Measurements from ENCODE around the gene ATXN10.

The ATXN10 gene

DNA sequence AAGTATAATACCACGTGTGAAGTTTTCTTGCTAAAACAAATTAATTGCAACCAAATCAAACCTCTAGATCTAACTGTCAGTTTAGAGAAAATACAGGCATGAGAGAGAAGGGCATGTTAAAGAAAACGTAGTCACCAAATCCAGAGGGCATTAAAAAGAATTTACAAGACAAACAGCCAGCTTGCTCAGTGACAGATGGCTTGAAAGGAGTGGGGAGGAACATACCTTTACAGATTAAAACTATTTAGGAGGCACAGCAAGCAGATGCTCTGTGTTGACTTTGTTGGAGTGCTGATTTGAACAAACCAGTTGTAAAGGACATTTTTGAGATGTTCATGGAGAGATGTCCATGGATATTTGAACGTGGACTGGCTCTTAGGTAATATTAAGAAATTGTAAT lies 96.9 kb downstream of the ATXN10 start:
- TF ChIP-seq, protein P1, sequence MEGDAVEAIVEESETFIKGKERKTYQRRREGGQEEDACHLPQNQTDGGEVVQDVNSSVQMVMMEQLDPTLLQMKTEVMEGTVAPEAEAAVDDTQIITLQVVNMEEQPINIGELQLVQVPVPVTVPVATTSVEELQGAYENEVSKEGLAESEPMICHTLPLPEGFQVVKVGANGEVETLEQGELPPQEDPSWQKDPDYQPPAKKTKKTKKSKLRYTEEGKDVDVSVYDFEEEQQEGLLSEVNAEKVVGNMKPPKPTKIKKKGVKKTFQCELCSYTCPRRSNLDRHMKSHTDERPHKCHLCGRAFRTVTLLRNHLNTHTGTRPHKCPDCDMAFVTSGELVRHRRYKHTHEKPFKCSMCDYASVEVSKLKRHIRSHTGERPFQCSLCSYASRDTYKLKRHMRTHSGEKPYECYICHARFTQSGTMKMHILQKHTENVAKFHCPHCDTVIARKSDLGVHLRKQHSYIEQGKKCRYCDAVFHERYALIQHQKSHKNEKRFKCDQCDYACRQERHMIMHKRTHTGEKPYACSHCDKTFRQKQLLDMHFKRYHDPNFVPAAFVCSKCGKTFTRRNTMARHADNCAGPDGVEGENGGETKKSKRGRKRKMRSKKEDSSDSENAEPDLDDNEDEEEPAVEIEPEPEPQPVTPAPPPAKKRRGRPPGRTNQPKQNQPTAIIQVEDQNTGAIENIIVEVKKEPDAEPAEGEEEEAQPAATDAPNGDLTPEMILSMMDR (IDR thresholded peaks at IDR 0.05; ENCODE audit: insufficient read depth, low read depth, low read length, missing control alignments), result no peak
- no peak for DNase-seq (ENCODE audit: low read depth)
- no peak overlapping the region for H3K4me3 ChIP-seq (ENCODE audit: low read depth, low read length)

DNA sequence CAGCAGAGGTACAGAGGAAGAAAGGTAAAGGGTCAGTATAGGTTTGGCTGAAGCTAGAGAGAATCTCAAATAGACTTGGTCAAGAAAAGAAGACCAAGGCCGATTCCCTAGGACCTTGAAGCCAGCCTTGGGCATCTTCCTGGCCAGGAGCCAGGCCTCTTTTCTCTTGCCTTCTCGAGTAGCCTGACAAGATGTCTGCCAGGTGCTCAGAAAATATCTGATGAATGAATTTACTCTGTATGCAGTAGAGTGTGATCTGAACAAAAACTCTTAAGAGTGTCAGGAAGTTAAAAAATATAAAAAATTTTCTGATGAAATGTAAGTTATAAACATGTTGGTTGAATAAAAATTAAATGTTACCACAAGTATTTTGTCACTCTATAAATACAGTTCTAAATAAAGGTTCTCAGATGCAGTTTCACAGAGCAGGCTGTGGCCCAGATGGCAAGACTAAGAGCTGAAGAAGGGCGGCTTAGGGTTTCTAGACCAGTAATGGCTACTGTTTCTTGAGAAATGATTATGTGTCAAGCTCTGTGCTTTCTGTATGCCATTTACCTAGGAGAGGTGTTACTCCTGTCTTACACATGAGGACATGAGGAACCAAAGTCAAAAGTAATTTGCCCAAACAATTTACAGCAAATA lies 98.1 kb downstream of the ATXN10 start:
- H3K4me3 ChIP-seq (ENCODE audit: low read depth, low read length), result no peak overlapping the region
- DNase-seq (ENCODE audit: low read depth), result peak; percentile 52
- TF ChIP-seq, protein P1 (IDR thresholded peaks at IDR 0.05; ENCODE audit: insufficient read depth, low read depth, low read length, missing control alignments), result no peak

DNA sequence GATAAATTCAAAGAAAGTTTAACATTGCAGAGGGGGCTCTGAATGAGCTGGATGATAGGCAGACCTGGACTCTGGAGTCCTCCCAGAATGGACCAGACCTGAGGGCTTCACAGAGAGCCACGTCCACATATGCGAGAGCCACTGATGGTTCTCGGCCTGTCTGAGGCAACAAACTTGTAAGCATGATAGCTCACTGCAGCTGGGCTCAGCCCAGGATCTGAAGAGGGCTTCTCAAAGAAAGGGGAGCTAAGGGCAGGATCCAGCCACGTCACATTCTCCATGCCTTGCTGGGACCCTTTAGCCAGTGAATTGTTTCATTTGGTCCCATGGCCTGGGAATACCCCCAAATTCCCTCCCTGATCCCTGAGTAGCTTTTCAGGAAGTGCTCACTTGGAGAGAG lies 98.9 kb downstream of the ATXN10 start:
- H3K4me3 ChIP-seq (ENCODE audit: low read depth, low read length), result no peak overlapping the region
- no peak for DNase-seq (ENCODE audit: low read depth)
- TF ChIP-seq, protein P1 (IDR thresholded peaks at IDR 0.05; ENCODE audit: insufficient read depth, low read depth, low read length, missing control alignments), result no peak

DNA sequence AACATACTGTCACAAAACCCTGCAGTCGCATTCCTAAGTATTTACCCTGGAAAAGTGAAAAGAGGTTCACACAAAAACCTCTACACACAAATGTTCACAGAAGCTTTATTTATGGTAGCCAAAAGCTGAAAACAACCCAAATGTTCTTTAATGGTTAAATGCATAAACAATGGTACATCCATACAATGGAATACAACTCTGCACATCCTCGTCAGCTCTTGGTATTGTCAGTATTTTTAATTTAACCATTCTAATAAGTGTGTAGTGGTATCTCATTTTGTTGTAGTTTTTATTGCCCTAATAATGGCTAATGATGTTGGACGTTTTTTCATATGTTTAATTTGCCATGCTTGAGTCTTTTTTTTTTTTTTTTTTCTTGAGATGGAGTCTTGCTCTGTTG lies 99.4 kb downstream of the ATXN10 start:
- H3K4me3 ChIP-seq (ENCODE audit: low read depth, low read length), result no peak overlapping the region
- TF ChIP-seq, protein P1 (IDR thresholded peaks at IDR 0.05; ENCODE audit: insufficient read depth, low read depth, low read length, missing control alignments), result no peak

DNA sequence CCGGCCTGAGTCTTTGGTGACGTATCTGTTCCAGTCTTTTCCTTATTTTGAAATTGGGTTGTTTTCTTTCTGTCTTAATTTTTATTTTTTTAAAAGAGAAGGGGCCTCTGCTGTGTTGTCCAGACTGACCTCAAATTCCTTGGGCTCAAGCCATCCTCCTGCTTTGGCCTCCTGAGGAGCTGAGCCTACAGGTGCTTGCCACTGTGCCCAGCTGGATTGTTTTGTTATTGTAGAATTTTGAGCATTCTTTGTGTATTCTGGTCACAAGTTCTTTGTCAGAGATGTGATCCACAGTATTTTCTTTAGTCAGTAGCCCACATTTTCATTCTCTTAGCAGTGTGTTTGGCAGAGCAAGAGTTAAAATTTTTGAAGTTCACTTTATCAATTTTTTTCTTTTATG lies 100.1 kb downstream of the ATXN10 start:
- H3K4me3 ChIP-seq (ENCODE audit: low read depth, low read length), result no peak overlapping the region
- TF ChIP-seq, protein P1 (IDR thresholded peaks at IDR 0.05; ENCODE audit: insufficient read depth, low read depth, low read length, missing control alignments), result no peak
- DNase-seq (ENCODE audit: low read depth), result no peak

More for the DNA sequence above, 99.4 kb downstream of the ATXN10 start:
- no peak for DNase-seq (ENCODE audit: low read depth)

DNA sequence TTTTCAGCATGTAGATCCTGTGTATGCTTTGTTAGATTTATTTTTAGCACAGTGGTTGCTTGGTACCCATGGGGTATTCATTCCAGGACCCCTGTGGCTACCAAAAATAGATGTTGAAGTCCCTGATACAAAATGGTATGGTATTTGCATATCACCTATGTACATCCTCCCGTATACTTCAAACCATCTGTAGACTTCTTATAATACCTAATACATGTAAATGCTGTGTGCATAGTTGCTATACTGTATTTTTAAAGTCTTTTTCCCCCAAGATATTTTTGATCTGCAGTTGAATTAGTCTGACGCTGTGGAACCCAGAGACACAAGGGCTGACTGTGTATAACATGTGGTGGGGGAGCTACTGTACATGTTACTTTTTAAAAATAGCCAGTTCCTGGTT lies 101.1 kb downstream of the ATXN10 start:
- peak overlapping the region; percentile 10; the same call in 1 of the 2 replicates for H3K4me3 ChIP-seq (ENCODE audit: low read depth, low read length)
- peak; percentile 73 for DNase-seq (ENCODE audit: low read depth)
- TF ChIP-seq, protein P1 (IDR thresholded peaks at IDR 0.05; ENCODE audit: insufficient read depth, low read depth, low read length, missing control alignments), result no peak

All from GM12865 (cell line).